Kidney (tissue), 14 donors: Measurements from ENCODE around the gene SLC38A9. TPM values are rescaled to one million over a fixed set of nuclear protein-coding genes. Genes with fewer than 3 reads are reported as not detected.

Experiments
- DNase-seq, 5 donors: peaks; one replicate each; pipeline ENCODE4 v3.0.0-alpha.2; 2013 to 2020
- FAIRE-seq: peaks from 2 replicates; lab custom pipeline; 2012; peaks lifted over from hg19 to GRCh38; lab: Jason Lieb, UNC
- H3K27ac ChIP-seq, 2 donors: one replicate each; pipeline ENCODE4 v1.7.0; 2013; ENCODE audit warnings: low read depth in 2 of 2, low read length in 2 of 2, inconsistent platforms in 1 of 2
- H3K27me3 ChIP-seq: one replicate; pipeline ENCODE4 v1.7.1; 2013; ENCODE audit warnings: low read length, inconsistent platforms; ENCODE audit not compliant: control insufficient read depth, insufficient read depth
- H3K36me3 ChIP-seq, 3 donors: one replicate each; pipeline versions ENCODE4 v1.7.0 to v1.7.1; 2013; ENCODE audit warnings: low read length in 3 of 3, control low read depth in 1 of 3, inconsistent platforms in 1 of 3; ENCODE audit not compliant: insufficient read depth in 3 of 3, control insufficient read depth in 2 of 3
- H3K4me1 ChIP-seq, 3 donors: one replicate each; pipeline versions ENCODE4 v1.7.0 to v1.7.1; 2013; ENCODE audit warnings: low read length in 3 of 3, inconsistent platforms in 1 of 3, low read depth in 1 of 3; ENCODE audit not compliant: control insufficient read depth in 2 of 3, insufficient read depth in 2 of 3
- H3K4me3 ChIP-seq, 3 donors: one replicate each; pipeline versions ENCODE4 v1.7.0 to v1.8.1; 2013; ENCODE audit warnings: low read length in 3 of 3, control low read depth in 1 of 3, inconsistent platforms in 1 of 3
- H3K9ac ChIP-seq, 3 donors: one replicate each; pipeline versions ENCODE4 v1.7.0 to v1.7.1; 2013; ENCODE audit warnings: low read length in 3 of 3, control low read depth in 1 of 3, inconsistent platforms in 1 of 3
- H3K9me3 ChIP-seq, 3 donors: one replicate each; pipeline versions ENCODE4 v1.7.0 to v1.7.1; 2013; ENCODE audit warnings: low read length in 3 of 3, control low read depth in 1 of 3, inconsistent platforms in 1 of 3; ENCODE audit not compliant: control insufficient read depth in 2 of 3, insufficient read depth in 1 of 3
- CTCF ChIP-seq: IDR thresholded peaks from 3 replicates; pipeline ENCODE4 v1.5.1; 2012; ENCODE audit warnings: mild to moderate bottlenecking, moderate library complexity, borderline replicate concordance; ENCODE audit not compliant: insufficient read depth; ENCODE audit errors: extremely low read depth
- intact Hi-C: fragments of 100-400 bp; cut with DNase I; formaldehyde crosslinking; loops from one replicate; pipeline ENCODE4 v1.11.1; 2022
- polyA plus RNA-seq: library from polyadenylated mRNA; stranded (reverse); fragments of 350-450 nt; fragmentation: Illumina TruSeq; extraction: RNeasy Lipid Tissue Mini Kit (QIAGEN cat#74804); gene quantifications from one replicate; pipeline ENCODE4 v1.2.3, GENCODE V29; 2014; ENCODE audit warnings: low read depth, low replicate concordance; ENCODE audit not compliant: insufficient read depth
- total RNA-seq: library from RNA; stranded (reverse); fragmentation: NEBNext Ultra II Directional; extraction: Animal tissue kit (Norgen Biotek cat#: 25700); gene quantifications from one replicate; pipeline ENCODE4 v1.2.1, GENCODE V29; 2021
- donor health status: control.
- donor health status: control.
- donor health status: control.
- donor health status: control.
- donor health status: control.
- donor health status: DM: yes; HTN: yes; CAD: no.
- donor health status: Normal renal cell carcinoma (clear cell type).

SLC38A9 gene
- total and polyA plus RNA-seq, 2 donors from 2014 or later, result 5.8 to 24.8 TPM

- Histone ChIP-seq H3K9me3 (no peaks in the 10 kb centered on the region), H3K9ac (no peak overlapping the region), H3K27ac (no peak overlapping the region), H3K36me3 (peaks cover 0 to 4% (median 2%) of the 10 kb centered on the region in 3 donors), H3K4me1 (peaks cover 0 to 3% (median 2%) of the 10 kb centered on the region in 3 donors), H3K27me3 (no peaks in the 10 kb centered on the region), H3K4me3 (no peak overlapping the region)
- TF ChIP-seq CTCF, result no peak
- DNase-seq, result no peak
- intact Hi-C loops, result no loop called here
- no peak for FAIRE-seq
Measured at GRCh38 chr5:55638051-55638450, 74.1 kb downstream of the SLC38A9 start.

DNA sequence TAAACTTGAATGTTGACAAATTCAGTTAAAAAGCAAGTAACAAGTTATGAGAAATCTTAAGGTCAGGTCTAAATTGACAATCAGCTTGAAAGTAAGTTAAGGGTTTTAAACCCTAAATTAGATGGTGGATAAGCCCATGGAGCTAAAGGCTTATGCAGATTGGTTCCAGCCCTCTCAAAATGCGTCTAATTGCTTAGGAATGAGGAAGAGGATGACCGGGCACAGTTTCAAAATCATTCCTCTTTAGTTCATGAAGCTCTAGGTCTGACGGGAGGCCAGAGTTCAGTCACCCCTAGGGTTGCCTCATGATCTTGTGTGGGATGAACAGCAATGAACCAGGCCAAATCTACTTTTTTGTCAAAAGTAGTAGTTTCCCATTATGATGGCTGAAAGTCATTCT, 75.4 kb downstream of the SLC38A9 start:
- H3K9ac ChIP-seq, result no peak overlapping the region
- H3K36me3 ChIP-seq, result peaks cover 0 to 4% (median 2%) of the 10 kb centered on the region in 3 donors
- no peak overlapping the region for H3K4me3 ChIP-seq
- no peak for TF ChIP-seq CTCF
- H3K9me3 ChIP-seq, result no peaks in the 10 kb centered on the region
- H3K27me3 ChIP-seq, result no peaks in the 10 kb centered on the region
- FAIRE-seq, result no peak
- H3K27ac ChIP-seq, result peak overlapping the region; percentile 9 to 26
- peaks cover 0 to 3% (median 2%) of the 10 kb centered on the region in 3 donors for H3K4me1 ChIP-seq
- DNase-seq, result peak in 3 of 5 donors; percentile 54 to 88 (median 80)
- intact Hi-C loops, result no loop called here

GRCh38 chr5:55636177-55636576, 75.9 kb downstream of the SLC38A9 start:
- H3K4me3 ChIP-seq, result no peak overlapping the region
- no peaks in the 10 kb centered on the region for H3K9me3 ChIP-seq
- peaks cover 0 to 4% (median 2%) of the 10 kb centered on the region in 3 donors for H3K36me3 ChIP-seq
- H3K27me3 ChIP-seq, result no peaks in the 10 kb centered on the region
- no peak overlapping the region for H3K27ac ChIP-seq
- intact Hi-C loops, result no loop called here
- FAIRE-seq (no peak), DNase-seq (peak in 3 of 5 donors; percentile 35 to 92 (median 71))
- peaks cover 0 to 3% (median 2%) of the 10 kb centered on the region in 3 donors for H3K4me1 ChIP-seq
- TF ChIP-seq CTCF, result no peak
- no peak overlapping the region for H3K9ac ChIP-seq

DNA sequence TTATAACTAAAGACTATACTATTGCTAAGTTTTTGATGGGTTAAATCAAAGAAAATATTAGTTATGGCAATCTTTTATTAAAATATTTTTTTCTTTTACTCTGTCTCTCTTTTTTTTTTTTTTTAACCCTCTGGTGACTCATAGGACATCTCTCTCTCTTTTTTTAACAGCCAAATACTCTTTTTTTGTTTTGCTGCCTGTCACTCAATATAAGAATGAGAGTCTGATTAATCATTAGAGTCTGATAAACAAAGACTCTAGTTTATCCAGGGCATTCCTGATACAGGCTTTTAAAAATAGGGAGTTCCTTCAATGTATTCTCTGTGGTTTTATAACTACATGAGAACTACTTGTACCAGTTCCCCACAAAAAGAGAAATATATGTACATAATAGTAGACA, 77.3 kb downstream of the SLC38A9 start:
- DNase-seq, result no peak
- H3K4me3 ChIP-seq, result no peak overlapping the region
- H3K9me3 ChIP-seq, result no peaks in the 10 kb centered on the region
- H3K9ac ChIP-seq, result no peak overlapping the region
- H3K27me3 ChIP-seq, result no peaks in the 10 kb centered on the region
- intact Hi-C loops, result no loop called here
- no peak overlapping the region for H3K27ac ChIP-seq
- FAIRE-seq, result no peak
- H3K4me1 ChIP-seq, result peaks cover 0 to 3% (median 2%) of the 10 kb centered on the region in 3 donors
- H3K36me3 ChIP-seq, result peaks cover 0 to 4% (median 2%) of the 10 kb centered on the region in 3 donors
- TF ChIP-seq CTCF, result no peak
